ENCODE results near the gene RNLS. TPM values are rescaled to one million over a fixed set of nuclear protein-coding genes. Genes with fewer than 3 reads are reported as not detected.
A peak's percentile ranks its signal among the peaks of the same experiment; 100 is the strongest.

Gene RNLS
- total RNA-seq, 2 experiments from 2014 or later = 4.0 to 4.7 TPM

DNA sequence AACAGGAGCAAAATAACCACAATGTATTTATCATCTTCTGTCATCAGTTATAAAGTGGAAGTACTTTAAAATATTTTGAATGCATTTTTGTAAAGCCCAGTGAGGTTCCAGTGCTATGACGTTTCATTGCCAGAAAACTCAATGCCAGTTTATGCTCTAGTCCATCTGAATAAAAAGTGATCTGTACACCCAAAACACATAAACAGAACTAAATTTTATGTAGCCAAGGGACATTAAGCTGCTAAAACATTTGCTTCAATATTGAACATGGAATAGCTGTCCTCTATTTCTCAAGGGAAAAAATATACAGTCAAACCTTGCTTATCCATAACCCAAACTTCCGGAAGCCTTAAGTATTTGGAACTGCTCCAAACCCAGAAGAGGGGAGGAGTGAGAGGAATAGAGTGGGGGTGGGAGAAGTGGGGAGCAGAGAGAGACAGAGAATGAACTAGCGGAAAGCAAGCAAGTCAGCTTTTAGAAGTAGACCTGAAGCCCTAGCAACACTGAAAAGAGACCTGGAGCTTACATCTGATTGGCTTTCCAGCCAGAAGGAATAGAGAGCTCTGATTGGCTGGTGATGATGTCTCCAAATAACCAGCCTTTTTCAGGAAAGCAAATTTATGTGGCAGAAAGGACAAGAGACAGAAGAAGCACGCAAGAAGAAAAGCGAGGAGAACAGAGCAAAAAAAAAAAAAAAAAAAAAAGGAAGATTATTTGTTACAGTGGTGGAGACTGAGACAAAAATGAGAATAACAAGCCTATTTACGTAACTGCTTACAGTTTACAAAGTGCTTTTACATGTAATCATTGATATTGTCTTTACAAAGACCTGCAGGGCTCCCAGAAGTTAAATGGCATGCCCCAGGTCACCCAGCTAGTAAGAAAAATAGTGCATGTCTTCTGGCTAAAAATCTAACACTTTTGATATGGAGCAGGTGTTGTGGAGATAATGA is 196.0 kb downstream of the RNLS start:
- Mint-ChIP-seq H3K27me3 (no peaks in the 10 kb centered on the region), H3K9me3 (peaks cover 6% of the 10 kb centered on the region), H3K4me3 (no peak overlapping the region), H3K4me1 (ENCODE audit: low read depth) (peaks cover 16% of the 10 kb centered on the region), H3K27ac (peak overlapping the region; percentile 42), H3K36me3 (no peaks in the 10 kb centered on the region)
- ChIA-PET POLR2A (interaction anchor here (0.9 to 1.3 kb wide), 2 partner anchors 524 to 525 kb away, joined by 3 read pairs; no protein-coding TSS in a partner anchor), CTCF (interaction anchor here (0.7 to 3.0 kb wide), 5 partner anchors 16 to 569 kb away, joined by 3 to 18 read pairs (median 4); partner anchors contain the start of gene ATAD1)
- DNase-seq = no peak
- intact Hi-C loops (cut with micrococcal nuclease) = no loop called here

GRCh38 chr10:88386204-88386788 is 196.8 kb downstream of the RNLS start:
- Mint-ChIP-seq H3K4me1 (ENCODE audit: low read depth) (peaks cover 9% of the 10 kb centered on the region), H3K27me3 (no peaks in the 10 kb centered on the region), H3K27ac (peak overlapping the region; percentile 42), H3K36me3 (no peaks in the 10 kb centered on the region), H3K4me3 (no peak overlapping the region), H3K9me3 (peaks cover 6% of the 10 kb centered on the region)
- intact Hi-C loops (cut with micrococcal nuclease) = no loop called here
- CTCF ChIA-PET = interaction anchor here (1.6 kb wide), 1 partner anchor 535 kb away, joined by 5 read pairs; no protein-coding TSS in a partner anchor
- no peak for DNase-seq
- POLR2A ChIA-PET = no interaction called here

- ChIA-PET POLR2A (no interaction called here), CTCF (interaction anchor here (1.6 kb wide), 1 partner anchor 534 kb away, joined by 5 read pairs; no protein-coding TSS in a partner anchor)
- peak overlapping the region; percentile 43 for H3K4me3 Mint-ChIP-seq
- H3K27me3 Mint-ChIP-seq = no peaks in the 10 kb centered on the region
- no peak overlapping the region for H3K27ac Mint-ChIP-seq
- H3K9me3 Mint-ChIP-seq = peaks cover 6% of the 10 kb centered on the region
- intact Hi-C loops (cut with micrococcal nuclease) = loop anchor here (1.0 to 2.0 kb wide), 2 partner anchors 115 to 294 kb away; no protein-coding TSS in a partner anchor
- H3K4me1 Mint-ChIP-seq (ENCODE audit: low read depth) = peaks cover 9% of the 10 kb centered on the region
- no peaks in the 10 kb centered on the region for H3K36me3 Mint-ChIP-seq
- DNase-seq = peak; percentile 72
Measured at GRCh38 chr10:88385601-88386203, 197.4 kb downstream of the RNLS start.

- Mint-ChIP-seq H3K4me3 (no peak overlapping the region), H3K9me3 (peaks cover 6% of the 10 kb centered on the region), H3K27me3 (no peaks in the 10 kb centered on the region), H3K27ac (no peak overlapping the region), H3K36me3 (no peaks in the 10 kb centered on the region), H3K4me1 (ENCODE audit: low read depth) (peaks cover 13% of the 10 kb centered on the region)
- no peak for DNase-seq
- CTCF ChIA-PET = interaction anchor here (1.1 kb wide), 1 partner anchor 524 kb away, joined by 3 read pairs; no protein-coding TSS in a partner anchor
- intact Hi-C loops (cut with micrococcal nuclease) = no loop called here
- POLR2A ChIA-PET = no interaction called here
Measured at GRCh38 chr10:88383276-88383675, 199.8 kb downstream of the RNLS start.

GRCh38 chr10:88382699-88383098 is 200.4 kb downstream of the RNLS start:
- intact Hi-C loops (cut with micrococcal nuclease) = no loop called here
- Mint-ChIP-seq H3K27ac (no peak overlapping the region), H3K36me3 (no peaks in the 10 kb centered on the region), H3K27me3 (no peaks in the 10 kb centered on the region), H3K4me1 (ENCODE audit: low read depth) (peaks cover 13% of the 10 kb centered on the region), H3K4me3 (no peak overlapping the region), H3K9me3 (peaks cover 6% of the 10 kb centered on the region)
- ChIA-PET CTCF (interaction anchor here (1.1 kb wide), 1 partner anchor 524 kb away, joined by 3 read pairs; no protein-coding TSS in a partner anchor), POLR2A (no interaction called here)
- no peak for DNase-seq

DNA sequence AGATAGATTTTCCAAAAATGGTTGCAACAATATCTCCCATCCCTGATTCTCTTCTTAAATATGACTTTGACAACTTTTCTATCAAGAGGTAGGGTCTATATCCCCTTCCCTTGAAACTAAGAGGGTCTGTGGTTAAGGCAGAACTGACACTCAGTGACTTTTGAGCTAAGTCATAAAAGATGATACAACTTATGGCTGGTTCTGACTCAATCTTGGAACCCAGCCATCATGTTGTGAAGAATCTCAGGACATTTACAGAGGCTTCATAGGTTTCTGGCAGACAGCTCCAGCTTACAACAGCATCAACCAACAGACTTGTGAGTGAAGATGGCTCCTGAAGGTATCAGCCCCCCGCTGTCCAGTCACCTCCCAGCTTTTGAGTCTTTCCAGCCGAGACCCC is 203.5 kb downstream of the RNLS start:
- ChIA-PET POLR2A (no interaction called here), CTCF (no interaction called here)
- no peak overlapping the region for H3K4me3 Mint-ChIP-seq
- no peaks in the 10 kb centered on the region for H3K27me3 Mint-ChIP-seq
- H3K4me1 Mint-ChIP-seq (ENCODE audit: low read depth) = peaks cover 17% of the 10 kb centered on the region
- intact Hi-C loops (cut with micrococcal nuclease) = no loop called here
- no peaks in the 10 kb centered on the region for H3K36me3 Mint-ChIP-seq
- H3K9me3 Mint-ChIP-seq = peaks cover 6% of the 10 kb centered on the region
- DNase-seq = no peak
- H3K27ac Mint-ChIP-seq = no peak overlapping the region

DNA sequence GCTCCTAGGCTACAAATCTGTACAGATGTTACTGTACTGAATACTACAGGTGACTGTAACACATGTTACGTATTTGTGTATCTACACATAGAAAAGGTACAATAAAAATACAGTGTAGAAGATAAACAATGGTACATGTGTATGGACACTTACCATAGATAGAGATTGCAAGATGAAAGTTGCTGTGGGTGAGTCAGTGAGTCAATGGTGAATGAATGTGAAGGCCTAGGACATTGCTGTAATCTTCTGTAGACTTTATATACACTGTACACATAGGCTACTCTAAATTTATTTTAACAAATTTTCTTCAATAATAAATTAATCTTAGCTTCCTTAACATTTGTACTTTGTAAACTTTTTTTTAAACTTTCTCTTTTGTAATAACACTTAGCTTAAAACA is 205.6 kb downstream of the RNLS start:
- intact Hi-C loops (cut with micrococcal nuclease) = no loop called here
- no peak for DNase-seq
- Mint-ChIP-seq H3K27ac (no peak overlapping the region), H3K9me3 (peaks cover under 1% of the 10 kb centered on the region), H3K4me3 (no peak overlapping the region), H3K27me3 (no peaks in the 10 kb centered on the region), H3K4me1 (ENCODE audit: low read depth) (peaks cover 9% of the 10 kb centered on the region), H3K36me3 (no peaks in the 10 kb centered on the region)
- CTCF ChIA-PET = interaction anchor here (2.1 kb wide), 1 partner anchor 12 kb away, joined by 15 read pairs; no protein-coding TSS in a partner anchor
- POLR2A ChIA-PET = no interaction called here

DNA sequence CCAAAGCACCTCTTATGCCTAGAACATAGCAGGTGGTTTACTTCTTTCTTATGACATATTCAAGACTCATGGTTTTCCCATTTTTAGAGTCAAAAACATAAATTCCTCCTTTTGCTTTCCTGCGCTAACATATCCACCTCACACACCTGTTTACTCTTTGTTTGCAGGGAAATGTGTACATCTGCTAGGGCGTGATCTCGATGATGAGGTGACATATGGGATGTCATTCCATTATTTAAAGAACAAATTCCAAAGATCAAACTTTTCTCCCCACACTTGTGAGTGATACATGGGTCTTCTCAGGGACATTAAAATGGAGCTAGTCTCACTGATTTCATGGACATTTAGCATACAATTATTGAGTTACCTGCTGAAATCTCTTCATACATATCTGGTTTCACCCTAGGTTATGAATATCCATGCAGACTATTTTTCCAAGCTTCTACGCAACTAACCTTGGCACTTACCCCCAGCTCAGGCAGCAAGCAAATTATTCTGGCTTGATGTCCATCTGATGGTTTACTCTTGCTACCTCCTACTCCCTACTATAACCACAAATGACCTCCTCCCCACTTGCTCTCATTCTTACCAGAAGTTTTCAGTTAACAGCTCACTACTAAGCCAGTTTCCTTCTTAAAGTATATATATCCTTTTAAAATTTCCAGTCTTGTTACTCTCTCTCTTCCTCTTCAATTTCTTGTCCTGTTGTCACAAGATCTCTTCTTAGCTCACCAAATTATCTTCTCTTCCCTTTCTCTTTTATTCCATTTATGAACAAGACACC is 208.5 kb downstream of the RNLS start:
- peaks cover 7% of the 10 kb centered on the region for H3K4me1 Mint-ChIP-seq (ENCODE audit: low read depth)
- no peaks in the 10 kb centered on the region for H3K27me3 Mint-ChIP-seq
- POLR2A ChIA-PET = no interaction called here
- DNase-seq = no peak
- no peak overlapping the region for H3K27ac Mint-ChIP-seq
- H3K4me3 Mint-ChIP-seq = no peak overlapping the region
- intact Hi-C loops (cut with micrococcal nuclease) = no loop called here
- H3K9me3 Mint-ChIP-seq = no peaks in the 10 kb centered on the region
- H3K36me3 Mint-ChIP-seq = no peaks in the 10 kb centered on the region
- CTCF ChIA-PET = interaction anchor here (0.9 kb wide), 1 partner anchor 12 kb away, joined by 5 read pairs; no protein-coding TSS in a partner anchor

DNA sequence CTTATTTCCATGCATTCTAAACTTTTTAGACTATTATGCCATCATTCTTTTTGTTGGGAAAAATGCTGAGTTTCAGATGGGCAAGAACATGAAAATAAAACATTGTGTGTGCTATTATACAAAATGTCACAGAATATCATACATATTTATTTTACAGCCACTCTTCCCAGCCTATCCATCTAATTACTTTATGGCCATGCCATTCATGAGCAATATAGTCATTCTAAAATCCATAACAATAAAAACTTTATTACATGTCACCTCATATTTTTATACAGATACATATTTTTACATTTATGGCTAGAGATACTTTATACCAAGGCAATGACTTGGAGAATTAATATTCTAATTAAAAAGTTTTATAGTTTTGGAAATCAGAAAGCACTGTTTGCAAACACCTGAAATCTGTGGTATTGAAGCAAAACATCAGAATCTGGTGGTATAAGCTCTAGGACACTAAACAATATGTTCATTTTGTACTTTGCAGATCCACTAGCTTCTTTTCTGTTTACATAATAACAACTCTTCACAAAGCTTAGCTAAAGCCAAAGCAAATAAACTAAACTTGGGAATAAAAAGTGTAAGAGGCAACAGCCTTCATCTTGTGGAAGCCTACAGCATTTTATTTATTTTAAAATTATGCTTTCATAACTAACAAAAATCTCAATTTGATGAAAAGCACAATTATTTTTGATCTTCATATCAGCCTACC is 210.1 kb downstream of the RNLS start:
- intact Hi-C loops (cut with micrococcal nuclease) = no loop called here
- Mint-ChIP-seq H3K36me3 (no peaks in the 10 kb centered on the region), H3K4me1 (ENCODE audit: low read depth) (peaks cover 6% of the 10 kb centered on the region), H3K9me3 (no peaks in the 10 kb centered on the region), H3K27me3 (no peaks in the 10 kb centered on the region), H3K4me3 (no peak overlapping the region), H3K27ac (no peak overlapping the region)
- no peak for DNase-seq
- CTCF ChIA-PET = no interaction called here
- POLR2A ChIA-PET = no interaction called here

GRCh38 chr10:88372051-88372715 is 210.9 kb downstream of the RNLS start:
- POLR2A ChIA-PET = no interaction called here
- CTCF ChIA-PET = no interaction called here
- Mint-ChIP-seq H3K27ac (no peak overlapping the region), H3K36me3 (no peaks in the 10 kb centered on the region), H3K27me3 (no peaks in the 10 kb centered on the region), H3K4me3 (no peak overlapping the region), H3K4me1 (ENCODE audit: low read depth) (peaks cover 6% of the 10 kb centered on the region), H3K9me3 (peaks cover 3% of the 10 kb centered on the region)
- intact Hi-C loops (cut with micrococcal nuclease) = no loop called here
- DNase-seq = no peak

DNA sequence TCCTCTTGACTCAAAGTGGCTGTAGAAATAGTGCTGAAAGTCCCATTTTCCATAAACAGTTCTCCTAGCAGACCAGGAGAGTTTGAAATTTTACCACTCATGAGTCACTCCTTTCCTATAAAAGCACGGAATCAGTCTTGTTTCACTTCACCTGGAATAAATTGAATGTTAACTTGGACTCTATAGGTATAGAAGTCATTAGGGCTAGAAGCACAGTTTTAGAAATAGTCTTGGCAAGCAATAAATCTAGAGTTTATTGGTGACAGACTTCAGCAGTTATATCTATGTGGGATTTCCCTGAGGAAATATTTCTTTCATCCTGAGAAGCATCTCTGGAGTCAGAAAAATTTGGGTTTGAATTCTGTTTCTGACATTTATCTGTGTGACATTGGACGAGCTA is 212.4 kb downstream of the RNLS start:
- Mint-ChIP-seq H3K36me3 (no peaks in the 10 kb centered on the region), H3K9me3 (peaks cover 3% of the 10 kb centered on the region), H3K27ac (no peak overlapping the region), H3K27me3 (no peaks in the 10 kb centered on the region), H3K4me1 (ENCODE audit: low read depth) (peaks cover 6% of the 10 kb centered on the region), H3K4me3 (no peak overlapping the region)
- POLR2A ChIA-PET = no interaction called here
- DNase-seq = no peak
- CTCF ChIA-PET = no interaction called here
- intact Hi-C loops (cut with micrococcal nuclease) = no loop called here
